Endothelial cell of umbilical vein (primary cell): ENCODE results near the gene WDR6. TPM values are rescaled to one million over a fixed set of nuclear protein-coding genes. Genes with fewer than 3 reads are reported as not detected.

Experiments
- BruUV-seq: library from RNA; stranded (reverse); fragments of 400-500 nt; replicated peaks from 2 replicates; lab custom pipeline; 2021; lab: Mats Ljungman, UMichigan
- CTCF ChIA-PET: fragments of 300-600, 350-600 bp; sonication (Branson Sonifier 250); formaldehyde crosslinking; loops from one replicate; lab custom pipeline; 2021; ENCODE audit warnings: antibody characterized with exemption, inconsistent platforms; lab: Charles Lee
- POLR2A ChIA-PET: fragments of 300-600, 350-600 bp; sonication (Branson Sonifier 250); formaldehyde crosslinking; loops from one replicate; lab custom pipeline; 2021; ENCODE audit warnings: antibody characterized with exemption, inconsistent platforms; lab: Charles Lee
- DNase-seq: peaks from one replicate; pipeline ENCODE4 v3.0.0-alpha.2; 2011; ENCODE audit warnings: low read depth, low spot score
- FAIRE-seq: peaks from 2 replicates; lab custom pipeline; 2011; peaks lifted over from hg19 to GRCh38; lab: Jason Lieb, UNC
- H2AFZ ChIP-seq: 2 replicates; pipeline ENCODE4 v1.6.0; 2012; ENCODE audit warnings: low read depth, low read length, control low read depth, inconsistent platforms
- H3K27ac ChIP-seq: 2 replicates; pipeline ENCODE4 v1.5.1; 2011; ENCODE audit warnings: low read depth, mild to moderate bottlenecking, control low read depth, low read length, moderate library complexity; ENCODE audit not compliant: insufficient read depth
- H3K27me3 ChIP-seq, 2 experiments: 2 replicates each; pipeline versions ENCODE4 v1.6.0 to v1.6.1; 2011; ENCODE audit warnings: low read length in 2 of 2, mixed read lengths in 1 of 2; ENCODE audit not compliant: control insufficient read depth in 2 of 2, insufficient read depth in 2 of 2
- H3K36me3 ChIP-seq, 2 experiments: 2 replicates in 1 of 2; 3 replicates in 1 of 2; pipeline ENCODE4 v1.5.1; 2011; ENCODE audit warnings: low read length in 2 of 2, mild to moderate bottlenecking in 1 of 2, moderate library complexity in 1 of 2; ENCODE audit not compliant: control insufficient read depth in 2 of 2, insufficient read depth in 2 of 2; ENCODE audit errors: extremely low read depth in 1 of 2
- H3K4me1 ChIP-seq: 3 replicates; pipeline ENCODE4 v1.5.1; 2011; ENCODE audit warnings: mild to moderate bottlenecking, low read length; ENCODE audit not compliant: control insufficient read depth, insufficient read depth; ENCODE audit errors: extremely low read depth
- H3K4me2 ChIP-seq: 2 replicates; pipeline ENCODE4 v1.6.1; 2011; ENCODE audit warnings: low read length, control low read depth, mixed read lengths; ENCODE audit not compliant: insufficient read depth
- H3K4me3 ChIP-seq, 3 experiments: fragments of 200-600 bp in 1 of 3; sonication (generic), shearing (Covaris generic) in 1 of 3; replicated peaks in 1 of 3; 2 replicates each; pipeline ENCODE4 v1.5.1; 2011 to 2016; ENCODE audit warnings: control low read depth in 3 of 3, low read length in 3 of 3, mild to moderate bottlenecking in 2 of 3, inconsistent platforms in 1 of 3, low read depth in 1 of 3, moderate library complexity in 1 of 3; ENCODE audit not compliant: insufficient read depth in 1 of 3
- H3K79me2 ChIP-seq: 2 replicates; pipeline ENCODE4 v1.6.0; 2012; ENCODE audit warnings: low read length, inconsistent platforms; ENCODE audit not compliant: control insufficient read depth, insufficient read depth
- H3K9ac ChIP-seq: replicated peaks from 2 replicates; pipeline ENCODE3; 2011; ENCODE audit warnings: low read length, control low read depth; ENCODE audit not compliant: insufficient read depth; ENCODE audit errors: extremely low read depth
- H3K9me1 ChIP-seq: replicated peaks from 3 replicates; pipeline ENCODE4 v1.6.0; 2011; ENCODE audit warnings: mild to moderate bottlenecking, low read length; ENCODE audit not compliant: control insufficient read depth, insufficient read depth; ENCODE audit errors: extremely low read depth
- H3K9me3 ChIP-seq: replicated peaks from 2 replicates; pipeline ENCODE4 v1.5.1; 2012; ENCODE audit warnings: low read length, inconsistent platforms; ENCODE audit not compliant: control insufficient read depth, insufficient read depth
- H4K20me1 ChIP-seq: replicated peaks from 2 replicates; pipeline ENCODE3; 2011; ENCODE audit warnings: mild to moderate bottlenecking, low read length; ENCODE audit not compliant: control insufficient read depth, insufficient read depth; ENCODE audit errors: extremely low read depth
- EZH2 ChIP-seq: IDR thresholded peaks from 2 replicates; pipeline ENCODE4 v1.6.1; 2012; ENCODE audit warnings: borderline replicate concordance, low read depth, mild to moderate bottlenecking, moderate library complexity, low read length, inconsistent platforms; ENCODE audit not compliant: severe bottlenecking
- FOS ChIP-seq: IDR thresholded peaks from 2 replicates; pipeline ENCODE4 v1.6.1; 2011; ENCODE audit warnings: mild to moderate bottlenecking, low read length, moderate library complexity, borderline replicate concordance; ENCODE audit not compliant: insufficient read depth
- GATA2 ChIP-seq: IDR thresholded peaks from 2 replicates; pipeline ENCODE4 v1.7.0; 2011; ENCODE audit warnings: low read depth, mild to moderate bottlenecking, moderate library complexity, mixed read lengths, low read length; ENCODE audit not compliant: insufficient read length, insufficient read depth
- JUN ChIP-seq: IDR thresholded peaks from 2 replicates; pipeline ENCODE4 v1.6.1; 2011; ENCODE audit warnings: borderline replicate concordance, low read depth; ENCODE audit not compliant: insufficient read length, insufficient read depth
- MYC ChIP-seq: IDR thresholded peaks from one replicate; pipeline ENCODE4 v1.6.1; 2011; ENCODE audit warnings: mild to moderate bottlenecking, low read depth, low read length
- POLR2A ChIP-seq: IDR thresholded peaks from 2 replicates; pipeline ENCODE4 v1.6.1; 2012; ENCODE audit warnings: low read depth, mild to moderate bottlenecking, control low read depth, low read length
- POLR2AphosphoS5 ChIP-seq: IDR thresholded peaks from 2 replicates; pipeline ENCODE4 v1.6.1; 2012; ENCODE audit warnings: low read depth, mild to moderate bottlenecking, control low read depth, low read length, moderate library complexity; ENCODE audit not compliant: insufficient read depth
- dilution Hi-C: fragments of 300-500 bp; cut with MboI; formaldehyde crosslinking; loops from one replicate; pipeline ENCODE4 v1.15.0; 2019; ENCODE audit warnings: low sequenced_read_pairs; ENCODE audit not compliant: extremely low pct_ligation_motif_present
- intact Hi-C: fragments of 100-400 bp; cut with micrococcal nuclease; formaldehyde crosslinking; loops from one replicate; pipeline ENCODE4 v1.10.0; 2022
- polyA plus RNA-seq, 4 experiments: library from polyadenylated mRNA; depleted of rRNA in 3 of 4; stranded (reverse) in 3 of 4; unstranded in 1 of 4; fragments of >200 nt; gene quantifications; 2 replicates each; pipeline versions ENCODE4 v1.2.1 to v1.2.3, GENCODE V29; 2011 to 2012; ENCODE audit warnings: missing spikeins in 1 of 4
- total RNA-seq: library from RNA; stranded (reverse); gene quantifications from 2 replicates; pipeline ENCODE4 v1.2.3, GENCODE V29; 2021
- TF ChIP-seq, protein P1 (sequence below): IDR thresholded peaks from 2 replicates; pipeline ENCODE4 v1.6.1; 2011; ENCODE audit not compliant: insufficient read depth, insufficient read length
- TF ChIP-seq, protein P2 (sequence below), 2 donors: IDR thresholded peaks; 1 replicate in 1 of 2; 2 replicates in 1 of 2; pipeline ENCODE4 v1.5.1; 2011; ENCODE audit warnings: low read length in 2 of 2, mild to moderate bottlenecking in 2 of 2, moderate library complexity in 2 of 2, control low read depth in 1 of 2, inconsistent platforms in 1 of 2, low read depth in 1 of 2; ENCODE audit not compliant: insufficient read depth in 1 of 2; ENCODE audit errors: extremely low read depth in 1 of 2

WDR6 gene
- total and polyA plus RNA-seq, 2 donors (not counting 3 experiments of a cell fraction or from before 2014, with no cell fraction given) = 192 to 319 TPM

DNA sequence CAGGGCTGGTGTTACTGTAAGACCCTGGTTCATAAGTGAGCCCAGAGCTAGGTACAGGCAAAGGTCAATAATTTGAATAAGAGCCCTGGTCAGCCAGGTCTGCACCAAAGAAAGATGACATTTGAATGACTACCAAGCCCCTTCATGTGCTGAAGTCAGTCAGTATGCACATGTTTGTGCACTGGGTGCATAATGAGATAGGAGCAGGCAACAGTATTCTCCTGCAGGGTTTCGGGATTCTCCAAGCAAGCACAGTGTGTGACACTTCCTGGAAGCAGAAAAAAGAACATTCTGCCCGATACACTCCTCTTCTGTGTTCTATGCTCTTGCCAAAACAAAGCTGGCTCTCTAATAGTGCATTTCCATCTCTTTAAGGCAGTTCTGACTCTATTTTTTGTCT, 27.5 kb downstream of the WDR6 start:
- H3K4me2 ChIP-seq = no peak overlapping the region
- CTCF ChIA-PET = interaction anchor here (1.0 to 2.3 kb wide), 2 partner anchors 12 to 47 kb away, joined by 3 to 8 read pairs; no protein-coding TSS in a partner anchor
- dilution Hi-C loops = no loop called here
- H3K27me3 ChIP-seq = no peaks in the 10 kb centered on the region
- no peak overlapping the region for H3K27ac ChIP-seq
- FAIRE-seq (no peak), DNase-seq (no peak)
- H3K36me3 ChIP-seq = peaks cover 15 to 30% of the 10 kb centered on the region in 2 experiments
- H3K9me1 ChIP-seq = no peaks in the 10 kb centered on the region
- no peaks in the 10 kb centered on the region for H3K4me1 ChIP-seq
- H2AFZ ChIP-seq = no peak overlapping the region
- H3K9me3 ChIP-seq = no peaks in the 10 kb centered on the region
- H3K79me2 ChIP-seq = no peaks in the 10 kb centered on the region
- intact Hi-C loops = no loop called here
- no peak overlapping the region for H3K9ac ChIP-seq
- no peak overlapping the region for H3K4me3 ChIP-seq
- TF ChIP-seq POLR2A (no peak), MYC (no peak), FOS (no peak), JUN (no peak), EZH2 (no peak), GATA2 (no peak), POLR2AphosphoS5 (no peak)
- TF ChIP-seq, protein P1, sequence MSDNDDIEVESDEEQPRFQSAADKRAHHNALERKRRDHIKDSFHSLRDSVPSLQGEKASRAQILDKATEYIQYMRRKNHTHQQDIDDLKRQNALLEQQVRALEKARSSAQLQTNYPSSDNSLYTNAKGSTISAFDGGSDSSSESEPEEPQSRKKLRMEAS = no peak
- TF ChIP-seq, protein P2, sequence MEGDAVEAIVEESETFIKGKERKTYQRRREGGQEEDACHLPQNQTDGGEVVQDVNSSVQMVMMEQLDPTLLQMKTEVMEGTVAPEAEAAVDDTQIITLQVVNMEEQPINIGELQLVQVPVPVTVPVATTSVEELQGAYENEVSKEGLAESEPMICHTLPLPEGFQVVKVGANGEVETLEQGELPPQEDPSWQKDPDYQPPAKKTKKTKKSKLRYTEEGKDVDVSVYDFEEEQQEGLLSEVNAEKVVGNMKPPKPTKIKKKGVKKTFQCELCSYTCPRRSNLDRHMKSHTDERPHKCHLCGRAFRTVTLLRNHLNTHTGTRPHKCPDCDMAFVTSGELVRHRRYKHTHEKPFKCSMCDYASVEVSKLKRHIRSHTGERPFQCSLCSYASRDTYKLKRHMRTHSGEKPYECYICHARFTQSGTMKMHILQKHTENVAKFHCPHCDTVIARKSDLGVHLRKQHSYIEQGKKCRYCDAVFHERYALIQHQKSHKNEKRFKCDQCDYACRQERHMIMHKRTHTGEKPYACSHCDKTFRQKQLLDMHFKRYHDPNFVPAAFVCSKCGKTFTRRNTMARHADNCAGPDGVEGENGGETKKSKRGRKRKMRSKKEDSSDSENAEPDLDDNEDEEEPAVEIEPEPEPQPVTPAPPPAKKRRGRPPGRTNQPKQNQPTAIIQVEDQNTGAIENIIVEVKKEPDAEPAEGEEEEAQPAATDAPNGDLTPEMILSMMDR (IDR thresholded peaks at IDR 0.05; ENCODE audit: extremely low read depth in 1 of 2, insufficient read depth in 1 of 2, low read depth in 1 of 2, low read length in 2 of 2) = no peak
- POLR2A ChIA-PET = no interaction called here
- no TSS peak for BruUV-seq
- no peaks in the 10 kb centered on the region for H4K20me1 ChIP-seq
